ENCODE results near the gene KCNK17.

DNA sequence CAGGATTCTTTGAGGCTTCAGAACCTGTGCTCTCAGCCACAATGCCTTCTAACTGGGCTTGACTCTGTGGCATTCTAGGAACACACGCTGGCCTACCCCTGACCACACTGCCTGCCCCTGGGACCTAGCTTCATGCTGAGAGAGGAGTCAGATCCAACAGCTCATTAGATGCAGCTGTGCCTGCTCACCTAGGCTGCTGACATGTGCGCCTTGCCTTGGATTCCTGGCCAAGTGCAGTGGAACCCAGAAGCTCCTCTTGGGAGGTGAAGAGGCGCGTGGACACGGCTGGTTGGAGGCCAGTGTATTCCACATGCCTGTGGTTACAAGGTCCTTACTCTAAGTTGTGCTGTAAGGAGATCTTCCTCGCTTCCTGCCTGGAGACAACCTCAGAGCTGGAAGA is 33.0 kb upstream of the KCNK17 start:
- TF ChIP-seq, protein P1, sequence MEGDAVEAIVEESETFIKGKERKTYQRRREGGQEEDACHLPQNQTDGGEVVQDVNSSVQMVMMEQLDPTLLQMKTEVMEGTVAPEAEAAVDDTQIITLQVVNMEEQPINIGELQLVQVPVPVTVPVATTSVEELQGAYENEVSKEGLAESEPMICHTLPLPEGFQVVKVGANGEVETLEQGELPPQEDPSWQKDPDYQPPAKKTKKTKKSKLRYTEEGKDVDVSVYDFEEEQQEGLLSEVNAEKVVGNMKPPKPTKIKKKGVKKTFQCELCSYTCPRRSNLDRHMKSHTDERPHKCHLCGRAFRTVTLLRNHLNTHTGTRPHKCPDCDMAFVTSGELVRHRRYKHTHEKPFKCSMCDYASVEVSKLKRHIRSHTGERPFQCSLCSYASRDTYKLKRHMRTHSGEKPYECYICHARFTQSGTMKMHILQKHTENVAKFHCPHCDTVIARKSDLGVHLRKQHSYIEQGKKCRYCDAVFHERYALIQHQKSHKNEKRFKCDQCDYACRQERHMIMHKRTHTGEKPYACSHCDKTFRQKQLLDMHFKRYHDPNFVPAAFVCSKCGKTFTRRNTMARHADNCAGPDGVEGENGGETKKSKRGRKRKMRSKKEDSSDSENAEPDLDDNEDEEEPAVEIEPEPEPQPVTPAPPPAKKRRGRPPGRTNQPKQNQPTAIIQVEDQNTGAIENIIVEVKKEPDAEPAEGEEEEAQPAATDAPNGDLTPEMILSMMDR (IDR thresholded peaks at IDR 0.05), result no peak
- TF ChIP-seq POLR2A (IDR thresholded peaks at IDR 0.05), result no peak
